GM18951 (cell line): Measurements from ENCODE around the gene KAZN.

Experiments used
- POLR2A ChIP-seq: IDR thresholded peaks from 4 replicates; pipeline ENCODE4 v1.6.1; 2011; ENCODE audit warnings: mild to moderate bottlenecking; ENCODE audit not compliant: insufficient read length, insufficient read depth; ENCODE audit errors: extremely low read depth
- in situ Hi-C: fragments of 300-500 bp; cut with MboI; formaldehyde crosslinking; loops from one replicate; pipeline ENCODE4 v1.12.0; 2022; ENCODE audit warnings: low sequenced_read_pairs, mixed read lengths, inconsistent platforms; ENCODE audit not compliant: unreplicated experiment

The KAZN gene

GRCh38 chr1:14912839-14913481, 314.5 kb downstream of the KAZN start:
- TF ChIP-seq POLR2A = no peak
- in situ Hi-C loops = no loop called here

DNA sequence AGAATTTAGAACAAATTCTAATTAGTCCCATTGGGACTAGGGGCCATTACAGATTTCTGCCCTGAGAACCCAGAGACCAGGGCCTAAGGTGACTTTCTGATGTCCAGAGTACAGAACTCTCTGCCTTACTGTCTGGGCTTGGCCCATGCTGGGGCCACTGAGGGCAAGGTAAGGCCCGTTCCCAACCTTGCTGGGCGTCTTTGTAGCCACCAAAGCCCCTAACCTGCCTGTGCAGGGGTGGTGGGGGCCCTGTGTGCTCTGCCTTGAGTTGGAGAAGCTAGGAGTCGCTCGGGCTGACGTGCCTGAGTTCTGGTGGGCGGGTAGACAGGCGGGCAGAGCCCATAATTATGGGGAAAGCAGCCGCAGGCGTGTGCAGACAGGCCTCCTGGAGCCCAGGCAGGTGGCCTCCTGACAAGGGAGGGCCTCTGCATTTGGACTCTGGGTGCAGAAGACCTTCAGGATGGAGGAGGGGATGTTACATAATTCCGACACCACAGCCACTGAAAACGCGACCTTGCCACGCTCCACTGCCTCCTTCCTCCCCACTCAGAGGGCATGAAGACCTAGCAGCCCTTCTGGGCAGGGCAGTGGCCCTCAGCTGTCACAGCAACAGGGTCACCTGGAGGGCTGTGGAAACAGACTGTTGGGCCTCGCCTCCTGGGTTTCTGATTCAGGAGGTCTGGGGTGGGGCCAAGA, 315.1 kb downstream of the KAZN start:
- in situ Hi-C loops = no loop called here
- TF ChIP-seq POLR2A = no peak

DNA sequence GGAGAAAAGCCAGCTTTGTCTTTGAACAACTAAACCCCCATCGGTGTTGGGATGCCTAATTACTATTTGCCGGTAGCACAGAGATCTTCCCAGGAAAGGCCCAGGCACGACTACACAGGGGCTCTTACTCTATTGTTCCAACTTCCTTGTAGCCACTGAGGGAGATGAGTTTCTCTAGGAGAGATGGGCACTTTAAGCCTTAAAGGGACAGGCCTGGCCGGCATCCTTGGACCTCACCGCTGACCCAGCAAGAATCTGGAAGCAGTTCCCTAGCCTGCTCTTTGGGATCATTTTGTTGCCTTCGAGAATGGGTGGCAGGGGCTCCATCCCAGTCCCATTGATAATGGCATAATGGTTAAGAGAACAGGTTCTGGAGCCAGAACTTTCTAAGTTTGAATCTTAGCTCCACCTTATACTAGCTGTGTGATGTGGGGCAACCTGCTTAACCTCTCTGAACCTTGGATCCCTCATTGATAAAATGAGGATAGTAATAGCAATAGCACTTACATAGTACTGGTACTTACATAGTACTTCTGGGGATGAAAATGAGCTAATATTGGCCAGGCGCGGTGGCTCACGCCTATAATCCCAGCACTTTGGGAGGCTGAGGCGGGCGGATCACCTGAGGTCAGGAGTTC, 316.0 kb downstream of the KAZN start:
- no peak for TF ChIP-seq POLR2A
- in situ Hi-C loops = no loop called here

DNA sequence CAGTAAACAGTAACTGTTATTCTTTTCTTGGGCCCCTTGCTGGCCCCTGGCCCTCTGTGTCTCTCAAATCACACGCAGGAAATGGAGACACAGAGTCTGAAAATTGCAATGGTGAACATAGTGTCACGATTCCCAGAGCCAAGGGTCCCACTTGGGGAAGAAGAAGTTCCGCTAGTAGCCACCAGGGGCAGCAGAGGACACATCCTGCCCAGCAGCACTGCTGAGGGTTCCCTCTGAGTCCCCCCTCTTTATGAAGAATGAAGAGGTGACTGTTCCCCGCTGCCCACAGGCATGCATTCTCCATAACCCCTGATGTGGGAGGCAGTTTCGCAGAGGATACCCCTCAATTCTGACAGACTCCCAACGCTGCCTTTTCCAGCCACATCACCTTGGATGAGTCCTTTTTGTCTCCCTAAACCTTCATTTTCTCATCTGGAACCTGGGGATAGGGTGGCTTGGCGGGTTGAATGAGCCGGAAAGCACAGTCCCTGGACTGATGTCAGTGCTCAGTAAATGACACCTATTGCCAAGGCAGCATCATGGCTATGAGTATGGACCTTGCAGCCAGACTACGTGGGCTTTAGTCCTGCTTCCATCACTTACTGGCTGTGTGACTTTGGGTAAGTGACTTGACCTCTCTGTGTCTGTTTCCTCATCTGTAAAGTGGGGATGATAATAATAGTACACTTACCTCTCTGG, 317.0 kb downstream of the KAZN start:
- TF ChIP-seq POLR2A = no peak
- in situ Hi-C loops = no loop called here

DNA sequence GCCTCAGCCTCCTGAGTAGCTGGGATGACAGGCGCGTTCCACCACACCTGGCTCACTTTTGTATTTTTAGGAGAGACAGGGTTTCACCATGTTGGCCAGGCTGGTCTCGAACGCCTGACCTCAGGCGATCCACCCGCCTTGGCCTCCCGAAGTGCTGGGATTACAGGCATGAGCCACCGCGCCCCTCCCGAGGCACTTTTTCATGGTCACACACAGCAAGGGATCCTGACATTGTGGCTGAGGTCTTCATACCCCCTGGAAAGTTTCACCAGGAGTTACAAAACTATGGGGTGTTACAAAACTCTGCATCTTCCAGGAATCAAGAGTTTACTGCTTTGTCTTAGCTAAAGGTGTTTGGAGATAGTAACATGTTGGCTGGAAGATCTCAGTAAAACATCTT, 320.8 kb downstream of the KAZN start:
- in situ Hi-C loops = no loop called here

GRCh38 chr1:14919751-14920150, 321.3 kb downstream of the KAZN start:
- in situ Hi-C loops = no loop called here
- no peak for TF ChIP-seq POLR2A

More for the DNA sequence above, 320.8 kb downstream of the KAZN start:
- TF ChIP-seq POLR2A = no peak

GRCh38 chr1:14921057-14921456, 322.6 kb downstream of the KAZN start:
- TF ChIP-seq POLR2A = no peak
- in situ Hi-C loops = no loop called here

GRCh38 chr1:14922942-14923726, 324.6 kb downstream of the KAZN start:
- in situ Hi-C loops = no loop called here
- TF ChIP-seq POLR2A = no peak

GRCh38 chr1:14923727-14924452, 325.4 kb downstream of the KAZN start:
- in situ Hi-C loops = no loop called here
- TF ChIP-seq POLR2A = no peak

GRCh38 chr1:14924455-14925331, 326.2 kb downstream of the KAZN start:
- in situ Hi-C loops = no loop called here
- TF ChIP-seq POLR2A = no peak

GRCh38 chr1:14925336-14926136, 327.1 kb downstream of the KAZN start:
- in situ Hi-C loops = no loop called here
- TF ChIP-seq POLR2A = no peak

GRCh38 chr1:14926229-14926628, 327.7 kb downstream of the KAZN start:
- in situ Hi-C loops = no loop called here
- no peak for TF ChIP-seq POLR2A
